Hepatocyte (in vitro differentiated cells): ENCODE measurements around the gene SLAMF1. TPM values are rescaled to one million over a fixed set of nuclear protein-coding genes. Genes with fewer than 3 reads are reported as not detected.

ENCODE experiments used
- DNase-seq: peaks from one replicate; pipeline ENCODE4 v3.0.0-alpha.2; 2016; ENCODE audit warnings: low spot score
- H2AFZ ChIP-seq: fragments of 200-600 bp; sonication (generic); 2 replicates; pipeline ENCODE4 v1.6.0; 2016; ENCODE audit warnings: antibody characterized with exemption, mild to moderate bottlenecking
- H3K27ac ChIP-seq: fragments of 200-600 bp; sonication (generic); 2 replicates; pipeline ENCODE4 v1.5.1; 2016; ENCODE audit warnings: mild to moderate bottlenecking
- H3K27me3 ChIP-seq: fragments of 200-600 bp; sonication (generic); 2 replicates; pipeline ENCODE4 v1.6.1; 2016
- H3K36me3 ChIP-seq: fragments of 200-600 bp; sonication (generic); replicated peaks from 2 replicates; pipeline ENCODE4 v1.5.1; 2016; ENCODE audit warnings: low read depth; ENCODE audit not compliant: insufficient read depth
- H3K4me1 ChIP-seq: fragments of 200-600 bp; sonication (generic); 2 replicates; pipeline ENCODE4 v1.5.1; 2016; ENCODE audit warnings: mild to moderate bottlenecking, moderate library complexity; ENCODE audit not compliant: insufficient read depth
- H3K4me2 ChIP-seq: fragments of 200-600 bp; sonication (generic); 2 replicates; pipeline ENCODE4 v1.6.0; 2016
- H3K4me3 ChIP-seq: fragments of 200-600 bp; sonication (generic); 2 replicates; pipeline ENCODE4 v1.5.1; 2016; ENCODE audit warnings: mild to moderate bottlenecking
- H3K79me2 ChIP-seq: fragments of 200-600 bp; sonication (generic); 2 replicates; pipeline ENCODE4 v1.6.0; 2017; ENCODE audit warnings: mild to moderate bottlenecking
- H3K9me2 ChIP-seq: fragments of 200-600 bp; sonication (generic); replicated peaks from 2 replicates; pipeline ENCODE4 v1.6.0; 2017; ENCODE audit warnings: mild to moderate bottlenecking; ENCODE audit not compliant: insufficient read depth
- H3K9me3 ChIP-seq: fragments of 200-600 bp; sonication (generic); 2 replicates; pipeline ENCODE4 v1.5.1; 2016; ENCODE audit warnings: low read depth, mild to moderate bottlenecking
- H4K20me1 ChIP-seq: fragments of 200-600 bp; sonication (generic); 2 replicates; pipeline ENCODE4 v1.6.0; 2016; ENCODE audit warnings: mild to moderate bottlenecking; ENCODE audit not compliant: insufficient read depth, poor library complexity, severe bottlenecking
- CTCF ChIP-seq: fragments of 200-600 bp; sonication (generic); IDR thresholded peaks from 2 replicates; pipeline ENCODE4 v1.5.1; 2016; ENCODE audit warnings: antibody characterized with exemption, mild to moderate bottlenecking; ENCODE audit not compliant: poor library complexity
- EZH2 ChIP-seq: fragments of 200-600 bp; sonication (generic); IDR thresholded peaks from 2 replicates; pipeline ENCODE4 v1.6.1; 2016; ENCODE audit warnings: antibody characterized with exemption, mild to moderate bottlenecking, borderline replicate concordance
- EZH2phosphoT487 ChIP-seq: fragments of 200-600 bp; sonication (generic); IDR thresholded peaks from one replicate; pipeline ENCODE4 v1.6.1; 2018; ENCODE audit warnings: antibody characterized with exemption, mild to moderate bottlenecking, low read depth, moderate library complexity; ENCODE audit not compliant: unreplicated experiment, severe bottlenecking
- WGBS: methylation state at CpG from one replicate; pipeline ENCODE4 v1.1.6; 2016; ENCODE audit warnings: low lambda C conversion rate; ENCODE audit errors: missing lambda C conversion rate; 5-methylcytosine and 5-hydroxymethylcytosine counted together
- polyA plus RNA-seq: library from polyadenylated mRNA; unstranded; fragments of >200 nt; fragmentation: Nextera tagmentation; extraction: Ambion mirVana; gene quantifications from 2 replicates; pipeline ENCODE4 v1.2.1, GENCODE V29; 2016
- total RNA-seq: library from RNA; depleted of rRNA; stranded (reverse); fragments of >200 nt; gene quantifications from 2 replicates; pipeline ENCODE4 v1.2.3, GENCODE V29; 2014

Gene SLAMF1
- total and polyA plus RNA-seq, 2 experiments from 2014 or later: 1.2 to 2.1 TPM

- no peak for DNase-seq
- TF ChIP-seq EZH2: no peak
- no peak for TF ChIP-seq EZH2phosphoT487
- no peak for TF ChIP-seq CTCF
- Histone ChIP-seq H3K9me3 (no peaks in the 10 kb centered on the region), H3K4me3 (no peak overlapping the region), H3K9me2 (no peaks in the 10 kb centered on the region), H2AFZ (no peak overlapping the region), H3K27ac (no peak overlapping the region), H3K4me2 (no peak overlapping the region), H3K79me2 (no peaks in the 10 kb centered on the region), H3K4me1 (peaks cover 20% of the 10 kb centered on the region), H3K36me3 (no peaks in the 10 kb centered on the region), H3K27me3 (no peaks in the 10 kb centered on the region), H4K20me1 (no peaks in the 10 kb centered on the region)
- WGBS: 96% methylated on average over 3 of the region's 3 CpGs
Measured at GRCh38 chr1:160636547-160636946, 10.3 kb downstream of the SLAMF1 start.

GRCh38 chr1:160636076-160636475, 10.8 kb downstream of the SLAMF1 start:
- 76% methylated on average over 4 of the region's 4 CpGs for WGBS
- TF ChIP-seq CTCF (no peak), EZH2 (no peak), EZH2phosphoT487 (no peak)
- H2AFZ ChIP-seq: no peak overlapping the region
- H4K20me1 ChIP-seq: no peaks in the 10 kb centered on the region
- no peak overlapping the region for H3K4me2 ChIP-seq
- no peak overlapping the region for H3K4me3 ChIP-seq
- H3K9me2 ChIP-seq: no peaks in the 10 kb centered on the region
- H3K9me3 ChIP-seq: no peaks in the 10 kb centered on the region
- no peak overlapping the region for H3K27ac ChIP-seq
- no peaks in the 10 kb centered on the region for H3K27me3 ChIP-seq
- H3K4me1 ChIP-seq: peaks cover 23% of the 10 kb centered on the region
- DNase-seq: no peak
- no peaks in the 10 kb centered on the region for H3K79me2 ChIP-seq
- H3K36me3 ChIP-seq: no peaks in the 10 kb centered on the region

GRCh38 chr1:160634543-160635491, 12.0 kb downstream of the SLAMF1 start:
- TF ChIP-seq EZH2 (no peak), CTCF (no peak), EZH2phosphoT487 (no peak)
- H3K27ac ChIP-seq: no peak overlapping the region
- H3K4me2 ChIP-seq: no peak overlapping the region
- H4K20me1 ChIP-seq: no peaks in the 10 kb centered on the region
- no peaks in the 10 kb centered on the region for H3K27me3 ChIP-seq
- no peak for DNase-seq
- no peaks in the 10 kb centered on the region for H3K36me3 ChIP-seq
- no peaks in the 10 kb centered on the region for H3K79me2 ChIP-seq
- H3K9me2 ChIP-seq: no peaks in the 10 kb centered on the region
- H3K4me1 ChIP-seq: peaks cover 33% of the 10 kb centered on the region
- H3K4me3 ChIP-seq: no peak overlapping the region
- H2AFZ ChIP-seq: no peak overlapping the region
- no peaks in the 10 kb centered on the region for H3K9me3 ChIP-seq
- 96% methylated on average over 17 of the region's 17 CpGs for WGBS
